K562 (cell line): ENCODE data around the gene NFE2. TPM values are rescaled to one million over a fixed set of nuclear protein-coding genes. Genes with fewer than 3 reads are reported as not detected.

ENCODE experiments used
- HMG20B ChIP-seq: fragments of 250-450 bp; sonication (Bioruptor Pico); IDR thresholded peaks from 2 replicates; pipeline ENCODE4 v1.5.0; 2021; ENCODE audit warnings: mild to moderate bottlenecking
- HNRNPUL1 ChIP-seq: fragments of 200-400 bp; formaldehyde crosslinking; IDR thresholded peaks from 2 replicates; pipeline ENCODE4 v1.6.1; 2017; ENCODE audit warnings: low read length
- RBM34 ChIP-seq: fragments of 200-400 bp; formaldehyde crosslinking; IDR thresholded peaks from 2 replicates; pipeline ENCODE4 v1.6.1; 2018; ENCODE audit warnings: low read length, borderline replicate concordance; ENCODE audit not compliant: insufficient read depth
- RBM39 ChIP-seq: fragments of 200-400 bp; formaldehyde crosslinking; optimal IDR thresholded peaks from 2 replicates; pipeline ENCODE3; 2018; ENCODE audit warnings: low read depth, low read length
- SMARCE1 ChIP-seq: fragments of 450-650 bp; IDR thresholded peaks from 2 replicates; pipeline ENCODE4 v1.7.1; 2016; ENCODE audit warnings: mild to moderate bottlenecking
- SRSF9 ChIP-seq: fragments of 200-400 bp; formaldehyde crosslinking; IDR thresholded peaks from 2 replicates; pipeline ENCODE4 v1.6.1; 2017; ENCODE audit warnings: low read depth, low read length, borderline replicate concordance
- ZFP30 ChIP-seq: fragments of 250-450 bp; sonication (Bioruptor Pico); IDR thresholded peaks from 2 replicates; pipeline ENCODE4 v1.8.0; 2022; ENCODE audit warnings: moderate library complexity, mild to moderate bottlenecking, inconsistent platforms, borderline replicate concordance
- polyA plus RNA-seq, 8 experiments: library from polyadenylated mRNA; depleted of rRNA in 4 of 8; stranded (reverse) in 5 of 8; unstranded in 3 of 8; fragments of >200 nt; fragmentation: Nextera tagmentation in 2 of 8; fragmentation: Illumina TruSeq in 1 of 8; extraction: Ambion mirVana in 2 of 8; extraction: Trizol in 1 of 8; gene quantifications; 2 replicates each; pipeline versions ENCODE4 v1.2.1 to v1.2.3, GENCODE V29; 2011 to 2014; ENCODE audit warnings: inconsistent platforms in 1 of 8, missing spikeins in 1 of 8
- total RNA-seq, 7 experiments: library from RNA; depleted of rRNA in 6 of 7; stranded (reverse); fragments of >200 nt in 6 of 7; fragmentation: Illumina TruSeq in 2 of 7; extraction: Trizol in 2 of 7; gene quantifications; 2 replicates each; pipeline versions ENCODE4 v1.2.1 to v1.2.3, GENCODE V29; 2011 to 2021; ENCODE audit warnings: low replicate concordance in 1 of 7
- TF ChIP-seq, protein P1 (sequence below): fragments of 200-400 bp; formaldehyde crosslinking; IDR thresholded peaks from 2 replicates; pipeline ENCODE4 v1.6.1; 2017; ENCODE audit warnings: mild to moderate bottlenecking, low read depth, low read length, moderate library complexity
- TF ChIP-seq, protein P2 (sequence below), 2 experiments: fragments of 450-650 bp in 1 of 2; sonication (generic) in 1 of 2; formaldehyde crosslinking in 1 of 2; IDR thresholded peaks; 2 replicates each; pipeline versions ENCODE4 v1.7.1 to v1.9.0; 2016 to 2022; ENCODE audit warnings: inconsistent platforms in 1 of 2, mild to moderate bottlenecking in 1 of 2, missing genetic modification reagents in 1 of 2
- TF ChIP-seq, protein P3 (sequence below), 3 experiments: fragments of 200-800 bp in 1 of 3; fragments of 250-450 bp in 1 of 3; fragments of 450-650 bp in 1 of 3; sonication (Bioruptor Pico) in 1 of 3; sonication (Bioruptor generic) in 1 of 3; formaldehyde crosslinking in 1 of 3; IDR thresholded peaks; 2 replicates each; pipeline versions ENCODE4 v1.6.1 to v1.8.0; 2016 to 2022; ENCODE audit warnings: mild to moderate bottlenecking in 2 of 3, missing genetic modification characterization in 2 of 3, missing compliant biosample characterization in 1 of 3, moderate library complexity in 1 of 3

NFE2 gene
- total and polyA plus RNA-seq, 9 of the 15 experiments (the other 6 are each of a cell fraction or from before 2014, with no cell fraction given), result 12.3 to 282 (median 208) TPM

DNA sequence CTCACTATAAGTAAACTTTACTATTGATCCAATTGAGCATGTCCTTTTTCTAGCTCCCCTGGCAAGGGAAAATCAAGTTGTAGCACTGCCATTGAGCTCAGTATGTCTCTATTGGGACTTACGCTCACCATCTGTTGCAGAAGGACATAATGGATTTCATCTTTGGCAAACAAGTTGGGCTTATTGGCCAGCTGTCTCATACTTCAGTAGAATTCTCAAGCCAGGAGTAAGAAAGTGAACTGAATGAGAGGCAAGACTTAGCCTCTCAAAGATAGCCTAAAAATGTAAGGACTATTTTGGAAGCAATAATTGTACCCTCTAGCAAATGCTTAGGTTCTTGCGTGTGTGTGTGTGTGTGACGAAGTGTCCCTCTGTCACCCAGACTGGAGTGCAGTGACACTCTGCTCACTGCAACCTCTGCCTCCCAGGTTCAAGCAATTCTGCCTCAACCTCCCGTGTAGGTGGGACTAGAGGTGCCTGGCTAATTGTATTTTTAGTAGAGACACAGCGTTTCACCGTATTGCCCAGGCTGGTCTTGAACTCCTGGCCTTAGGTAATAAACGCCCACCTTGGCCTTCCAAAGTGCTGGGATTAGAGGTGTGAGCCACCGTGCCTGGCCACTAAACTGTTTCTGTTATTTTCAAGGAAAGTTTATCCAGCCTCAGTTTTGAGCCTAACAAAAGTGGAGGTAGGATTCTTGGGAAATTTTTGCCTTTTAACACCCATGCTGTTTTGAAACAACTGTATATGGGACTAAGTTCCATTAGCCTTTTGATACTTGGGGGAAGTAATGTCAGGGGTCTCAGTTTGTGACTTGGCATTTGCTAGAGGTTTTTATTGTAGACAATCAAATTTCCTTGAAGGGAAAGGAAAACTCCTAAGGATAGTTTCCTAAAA lies 13.3 kb downstream of the NFE2 start (continued):
- TF ChIP-seq SRSF9 (no peak), HNRNPUL1 (peak; percentile 75; the same call in 1 of the 2 replicates), RBM34 (no peak), ZFP30 (CRISPR knock-in tag) (no peak), SMARCE1 (no peak), RBM39 (no peak), HMG20B (CRISPR knock-in tag) (no peak)
- TF ChIP-seq, protein P1, sequence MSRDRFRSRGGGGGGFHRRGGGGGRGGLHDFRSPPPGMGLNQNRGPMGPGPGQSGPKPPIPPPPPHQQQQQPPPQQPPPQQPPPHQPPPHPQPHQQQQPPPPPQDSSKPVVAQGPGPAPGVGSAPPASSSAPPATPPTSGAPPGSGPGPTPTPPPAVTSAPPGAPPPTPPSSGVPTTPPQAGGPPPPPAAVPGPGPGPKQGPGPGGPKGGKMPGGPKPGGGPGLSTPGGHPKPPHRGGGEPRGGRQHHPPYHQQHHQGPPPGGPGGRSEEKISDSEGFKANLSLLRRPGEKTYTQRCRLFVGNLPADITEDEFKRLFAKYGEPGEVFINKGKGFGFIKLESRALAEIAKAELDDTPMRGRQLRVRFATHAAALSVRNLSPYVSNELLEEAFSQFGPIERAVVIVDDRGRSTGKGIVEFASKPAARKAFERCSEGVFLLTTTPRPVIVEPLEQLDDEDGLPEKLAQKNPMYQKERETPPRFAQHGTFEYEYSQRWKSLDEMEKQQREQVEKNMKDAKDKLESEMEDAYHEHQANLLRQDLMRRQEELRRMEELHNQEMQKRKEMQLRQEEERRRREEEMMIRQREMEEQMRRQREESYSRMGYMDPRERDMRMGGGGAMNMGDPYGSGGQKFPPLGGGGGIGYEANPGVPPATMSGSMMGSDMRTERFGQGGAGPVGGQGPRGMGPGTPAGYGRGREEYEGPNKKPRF, result no peak
- TF ChIP-seq, protein P2, sequence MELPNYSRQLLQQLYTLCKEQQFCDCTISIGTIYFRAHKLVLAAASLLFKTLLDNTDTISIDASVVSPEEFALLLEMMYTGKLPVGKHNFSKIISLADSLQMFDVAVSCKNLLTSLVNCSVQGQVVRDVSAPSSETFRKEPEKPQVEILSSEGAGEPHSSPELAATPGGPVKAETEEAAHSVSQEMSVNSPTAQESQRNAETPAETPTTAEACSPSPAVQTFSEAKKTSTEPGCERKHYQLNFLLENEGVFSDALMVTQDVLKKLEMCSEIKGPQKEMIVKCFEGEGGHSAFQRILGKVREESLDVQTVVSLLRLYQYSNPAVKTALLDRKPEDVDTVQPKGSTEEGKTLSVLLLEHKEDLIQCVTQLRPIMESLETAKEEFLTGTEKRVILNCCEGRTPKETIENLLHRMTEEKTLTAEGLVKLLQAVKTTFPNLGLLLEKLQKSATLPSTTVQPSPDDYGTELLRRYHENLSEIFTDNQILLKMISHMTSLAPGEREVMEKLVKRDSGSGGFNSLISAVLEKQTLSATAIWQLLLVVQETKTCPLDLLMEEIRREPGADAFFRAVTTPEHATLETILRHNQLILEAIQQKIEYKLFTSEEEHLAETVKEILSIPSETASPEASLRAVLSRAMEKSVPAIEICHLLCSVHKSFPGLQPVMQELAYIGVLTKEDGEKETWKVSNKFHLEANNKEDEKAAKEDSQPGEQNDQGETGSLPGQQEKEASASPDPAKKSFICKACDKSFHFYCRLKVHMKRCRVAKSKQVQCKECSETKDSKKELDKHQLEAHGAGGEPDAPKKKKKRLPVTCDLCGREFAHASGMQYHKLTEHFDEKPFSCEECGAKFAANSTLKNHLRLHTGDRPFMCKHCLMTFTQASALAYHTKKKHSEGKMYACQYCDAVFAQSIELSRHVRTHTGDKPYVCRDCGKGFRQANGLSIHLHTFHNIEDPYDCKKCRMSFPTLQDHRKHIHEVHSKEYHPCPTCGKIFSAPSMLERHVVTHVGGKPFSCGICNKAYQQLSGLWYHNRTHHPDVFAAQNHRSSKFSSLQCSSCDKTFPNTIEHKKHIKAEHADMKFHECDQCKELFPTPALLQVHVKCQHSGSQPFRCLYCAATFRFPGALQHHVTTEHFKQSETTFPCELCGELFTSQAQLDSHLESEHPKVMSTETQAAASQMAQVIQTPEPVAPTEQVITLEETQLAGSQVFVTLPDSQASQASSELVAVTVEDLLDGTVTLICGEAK (IDR thresholded peaks at IDR 0.05), result no peak
- TF ChIP-seq, protein P2 (CRISPR knock-in tag; IDR thresholded peaks at IDR 0.05), result no peak
- TF ChIP-seq, protein P3, sequence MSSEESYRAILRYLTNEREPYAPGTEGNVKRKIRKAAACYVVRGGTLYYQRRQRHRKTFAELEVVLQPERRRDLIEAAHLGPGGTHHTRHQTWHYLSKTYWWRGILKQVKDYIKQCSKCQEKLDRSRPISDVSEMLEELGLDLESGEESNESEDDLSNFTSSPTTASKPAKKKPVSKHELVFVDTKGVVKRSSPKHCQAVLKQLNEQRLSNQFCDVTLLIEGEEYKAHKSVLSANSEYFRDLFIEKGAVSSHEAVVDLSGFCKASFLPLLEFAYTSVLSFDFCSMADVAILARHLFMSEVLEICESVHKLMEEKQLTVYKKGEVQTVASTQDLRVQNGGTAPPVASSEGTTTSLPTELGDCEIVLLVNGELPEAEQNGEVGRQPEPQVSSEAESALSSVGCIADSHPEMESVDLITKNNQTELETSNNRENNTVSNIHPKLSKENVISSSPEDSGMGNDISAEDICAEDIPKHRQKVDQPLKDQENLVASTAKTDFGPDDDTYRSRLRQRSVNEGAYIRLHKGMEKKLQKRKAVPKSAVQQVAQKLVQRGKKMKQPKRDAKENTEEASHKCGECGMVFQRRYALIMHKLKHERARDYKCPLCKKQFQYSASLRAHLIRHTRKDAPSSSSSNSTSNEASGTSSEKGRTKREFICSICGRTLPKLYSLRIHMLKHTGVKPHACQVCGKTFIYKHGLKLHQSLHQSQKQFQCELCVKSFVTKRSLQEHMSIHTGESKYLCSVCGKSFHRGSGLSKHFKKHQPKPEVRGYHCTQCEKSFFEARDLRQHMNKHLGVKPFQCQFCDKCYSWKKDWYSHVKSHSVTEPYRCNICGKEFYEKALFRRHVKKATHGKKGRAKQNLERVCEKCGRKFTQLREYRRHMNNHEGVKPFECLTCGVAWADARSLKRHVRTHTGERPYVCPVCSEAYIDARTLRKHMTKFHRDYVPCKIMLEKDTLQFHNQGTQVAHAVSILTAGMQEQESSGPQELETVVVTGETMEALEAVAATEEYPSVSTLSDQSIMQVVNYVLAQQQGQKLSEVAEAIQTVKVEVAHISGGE (CRISPR knock-in tag; IDR thresholded peaks at IDR 0.05), result no peak
